HCT116 (cell line): Measurements from ENCODE around the gene ADD2. TPM values are rescaled to one million over a fixed set of nuclear protein-coding genes. Genes with fewer than 3 reads are reported as not detected.

Source experiments
- ATAC-seq: fragments of 200-7000 bp; cut with Tn5 transposase; 2 replicates; pipeline ENCODE4 v1.9.1; 2020; ENCODE audit warnings: mild to moderate bottlenecking, moderate library complexity
- BruUV-seq: library from RNA; stranded (reverse); fragments of 400-500 nt; replicated peaks from 2 replicates; lab custom pipeline; 2021; lab: Mats Ljungman, UMichigan
- CTCF ChIA-PET: fragments of 300-600 bp; sonication (Branson Sonifier 250); formaldehyde crosslinking; loops from one replicate; lab custom pipeline; 2021; ENCODE audit warnings: antibody characterized with exemption; lab: Charles Lee
- POLR2A ChIA-PET: fragments of 300-600, 350-600 bp; sonication (Branson Sonifier 250); formaldehyde crosslinking; loops from one replicate; lab custom pipeline; 2021; ENCODE audit warnings: antibody characterized with exemption; lab: Charles Lee
- RAD21 ChIA-PET, 2 experiments: fragments of 300-600 bp; sonication (Branson Sonifier 250); formaldehyde crosslinking; loops; one replicate each; lab custom pipeline; 2023; ENCODE audit warnings: low total read pairs in 2 of 2; ENCODE audit not compliant: uncharacterized antibody in 2 of 2, unreplicated experiment in 2 of 2, low non-redundant PET in 1 of 2; lab: Charles Lee
- DNase-seq: peaks from one replicate; pipeline ENCODE4 v3.0.0-alpha.2; 2010; ENCODE audit warnings: low read depth, low spot score
- H2AFZ ChIP-seq: fragments of 200-600 bp; shearing (Covaris generic), sonication (generic); 2 replicates; pipeline ENCODE4 v1.6.1; 2017; ENCODE audit warnings: low read depth, mixed run types, mixed read lengths, antibody characterized with exemption, low read length; ENCODE audit not compliant: poor library complexity, severe bottlenecking
- H3K27ac ChIP-seq: 2 replicates; pipeline ENCODE4 v1.5.1; 2012; ENCODE audit warnings: low read depth, low read length
- H3K27me3 ChIP-seq: fragments of 200-600 bp; sonication (generic); 2 replicates; pipeline ENCODE4 v1.6.1; 2016; ENCODE audit warnings: mixed run types, low read length, mixed read lengths; ENCODE audit not compliant: insufficient read depth
- H3K36me3 ChIP-seq, 2 experiments: fragments of 200-500 bp in 1 of 2; fragments of 200-600 bp in 1 of 2; sonication (Bioruptor generic) in 1 of 2; sonication (generic) in 1 of 2; 2 replicates each; pipeline versions ENCODE4 v1.5.1 to v1.6.1; 2014 to 2016; ENCODE audit warnings: low read length in 2 of 2, inconsistent platforms in 1 of 2, mixed read lengths in 1 of 2, mixed run types in 1 of 2; ENCODE audit not compliant: insufficient read depth in 2 of 2, control insufficient read depth in 1 of 2
- H3K4me1 ChIP-seq, 2 experiments: fragments of 200-600 bp in 1 of 2; sonication (generic) in 1 of 2; 2 replicates each; pipeline versions ENCODE4 v1.5.1 to v1.6.1; 2012 to 2017; ENCODE audit warnings: low read length in 2 of 2, inconsistent platforms in 1 of 2, mild to moderate bottlenecking in 1 of 2, mixed read lengths in 1 of 2, mixed run types in 1 of 2, moderate library complexity in 1 of 2; ENCODE audit not compliant: insufficient read depth in 2 of 2, control insufficient read depth in 1 of 2
- H3K4me2 ChIP-seq: fragments of 200-600 bp; sonication (generic); 2 replicates; pipeline ENCODE4 v1.6.1; 2017; ENCODE audit warnings: mixed run types, low read length, mixed read lengths
- H3K4me3 ChIP-seq, 2 experiments: fragments of 200-600 bp in 1 of 2; sonication (generic) in 1 of 2; replicated peaks in 1 of 2; 2 replicates each; pipeline ENCODE4 v1.5.1; 2011 to 2016; ENCODE audit warnings: low read length in 2 of 2, control low read depth in 1 of 2, low read depth in 1 of 2, mild to moderate bottlenecking in 1 of 2, mixed read lengths in 1 of 2, mixed run types in 1 of 2
- H3K79me2 ChIP-seq: fragments of 200-600 bp; sonication (generic); 2 replicates; pipeline ENCODE4 v1.6.1; 2017; ENCODE audit warnings: mild to moderate bottlenecking, mixed run types, low read length, moderate library complexity, mixed read lengths; ENCODE audit not compliant: insufficient read depth
- H3K9ac ChIP-seq: fragments of 200-600 bp; sonication (generic); 2 replicates; pipeline ENCODE4 v1.6.1; 2016; ENCODE audit warnings: low read length, mixed read lengths
- H3K9me2 ChIP-seq: fragments of 200-600 bp; sonication (generic), shearing (Covaris generic); 2 replicates; pipeline ENCODE4 v1.6.1; 2017; ENCODE audit warnings: mixed run types, mild to moderate bottlenecking, moderate library complexity; ENCODE audit not compliant: insufficient read depth
- H3K9me3 ChIP-seq, 2 experiments: fragments of 200-500 bp in 1 of 2; fragments of 200-600 bp in 1 of 2; sonication (Bioruptor generic) in 1 of 2; sonication (generic) in 1 of 2; 2 replicates each; pipeline ENCODE4 v1.6.1; 2014 to 2017; ENCODE audit warnings: low read length in 2 of 2, mixed read lengths in 2 of 2, inconsistent platforms in 1 of 2, low read depth in 1 of 2, mild to moderate bottlenecking in 1 of 2, mixed run types in 1 of 2, moderate library complexity in 1 of 2; ENCODE audit not compliant: control insufficient read depth in 1 of 2, insufficient read depth in 1 of 2
- H4K20me1 ChIP-seq: fragments of 200-600 bp; sonication (generic), shearing (Covaris generic); 2 replicates; pipeline ENCODE4 v1.6.1; 2017; ENCODE audit warnings: mixed run types, mild to moderate bottlenecking, moderate library complexity; ENCODE audit not compliant: insufficient read depth
- CBX3 ChIP-seq: IDR thresholded peaks from 2 replicates; pipeline ENCODE4 v1.6.1; 2012; ENCODE audit warnings: low read depth
- EGR1 ChIP-seq: IDR thresholded peaks from 2 replicates; pipeline ENCODE4 v1.6.1; 2012; ENCODE audit warnings: low read depth
- EZH2 ChIP-seq: fragments of 200-600 bp; sonication (generic); IDR thresholded peaks from 2 replicates; pipeline ENCODE4 v1.6.1; 2017; ENCODE audit warnings: antibody characterized with exemption, mixed run types
- FOSL1 ChIP-seq: IDR thresholded peaks from 2 replicates; pipeline ENCODE4 v1.6.1; 2012; ENCODE audit warnings: low read depth
- JUND ChIP-seq: IDR thresholded peaks from 2 replicates; pipeline ENCODE4 v1.6.1; 2012
- POLR2A ChIP-seq: IDR thresholded peaks from 2 replicates; pipeline ENCODE4 v1.7.0; 2011; ENCODE audit warnings: borderline replicate concordance; ENCODE audit not compliant: insufficient read depth, insufficient read length; ENCODE audit errors: extremely low read depth
- POLR2AphosphoS5 ChIP-seq: IDR thresholded peaks from 2 replicates; pipeline ENCODE4 v1.6.1; 2011; ENCODE audit warnings: mild to moderate bottlenecking, low read depth, low read length, moderate library complexity
- RAD21 ChIP-seq: IDR thresholded peaks from 2 replicates; pipeline ENCODE4 v1.6.1; 2012; ENCODE audit warnings: low read depth, mild to moderate bottlenecking
- SIN3A ChIP-seq: IDR thresholded peaks from 2 replicates; pipeline ENCODE4 v1.6.1; 2012; ENCODE audit warnings: low read depth
- SP1 ChIP-seq: IDR thresholded peaks from 2 replicates; pipeline ENCODE4 v1.6.1; 2012; ENCODE audit warnings: low read depth
- SRF ChIP-seq: IDR thresholded peaks from 2 replicates; pipeline ENCODE4 v1.6.1; 2012; ENCODE audit warnings: low read depth
- TCF7L2 ChIP-seq: IDR thresholded peaks from 2 replicates; pipeline ENCODE4 v1.7.0; 2011; ENCODE audit warnings: borderline replicate concordance, inconsistent platforms; ENCODE audit not compliant: insufficient read depth, insufficient read length; ENCODE audit errors: extremely low read depth
- YY1 ChIP-seq: IDR thresholded peaks from 2 replicates; pipeline ENCODE4 v1.6.1; 2011; ENCODE audit warnings: low read length, low read depth, moderate library complexity, mild to moderate bottlenecking; ENCODE audit not compliant: insufficient replicate concordance; ENCODE audit errors: extremely low read depth
- ZFX ChIP-seq: fragments of 450-650 bp; IDR thresholded peaks from 2 replicates; pipeline ENCODE4 v1.6.1; 2017
- ZNF274 ChIP-seq: fragments of 200-500 bp; sonication (Bioruptor generic); IDR thresholded peaks from 2 replicates; pipeline ENCODE4 v1.6.1; 2014; ENCODE audit warnings: mild to moderate bottlenecking, low read depth, low read length, inconsistent platforms
- intact Hi-C: fragments of 100-400 bp; cut with micrococcal nuclease; formaldehyde crosslinking; loops from 2 replicates; pipeline ENCODE4 v1.10.0; 2022
- total RNA-seq: library from RNA; stranded (reverse); gene quantifications from one replicate; pipeline ENCODE4 v1.2.1, GENCODE V29; 2021; ENCODE audit not compliant: unreplicated experiment
- TF ChIP-seq, protein P1 (sequence below): IDR thresholded peaks from 2 replicates; pipeline ENCODE4 v1.6.1; 2012
- TF ChIP-seq, protein P2 (sequence below): IDR thresholded peaks from 2 replicates; pipeline ENCODE4 v1.6.1; 2011; ENCODE audit warnings: mild to moderate bottlenecking, low read length, moderate library complexity; ENCODE audit not compliant: insufficient replicate concordance; ENCODE audit errors: extremely low read depth
- TF ChIP-seq, protein P3 (sequence below): IDR thresholded peaks from 2 replicates; pipeline ENCODE4 v1.6.1; 2012; ENCODE audit warnings: low read depth
- TF ChIP-seq, protein P4 (sequence below): IDR thresholded peaks from 2 replicates; pipeline ENCODE4 v1.6.1; 2012

ADD2 gene
- total RNA-seq, 1 experiment from 2014 or later, result 0.15 TPM

DNA sequence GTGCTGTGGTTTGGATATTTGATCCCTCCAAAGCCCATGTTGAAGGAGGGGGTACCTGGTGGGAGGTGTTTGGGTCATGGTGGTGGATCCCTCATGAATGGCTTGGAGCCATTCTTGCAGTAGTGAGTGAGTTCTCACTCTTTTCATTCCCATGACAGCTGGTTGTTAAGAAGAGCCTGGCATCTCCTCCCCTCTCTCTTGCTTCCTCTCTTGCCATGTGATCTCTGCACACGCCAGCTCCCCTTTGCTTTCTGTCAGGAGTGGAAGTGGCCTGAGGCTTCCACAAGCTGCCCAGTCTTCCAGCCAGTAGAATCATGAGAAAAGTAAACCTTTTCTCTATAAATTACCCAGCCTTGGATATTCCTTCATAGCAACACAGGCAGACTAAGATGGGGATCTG is 8.6 kb downstream of the ADD2 start:
- no peak for ATAC-seq
- BruUV-seq, result no TSS peak
- H3K27ac ChIP-seq, result no peak overlapping the region
- H3K4me1 ChIP-seq, result no peaks in the 10 kb centered on the region
- H3K9me3 ChIP-seq, result no peaks in the 10 kb centered on the region
- no peak overlapping the region for H2AFZ ChIP-seq
- CTCF ChIA-PET, result no interaction called here
- no peak overlapping the region for H3K4me3 ChIP-seq
- peaks cover 4% of the 10 kb centered on the region; the same call in 1 of the 2 replicates for H3K27me3 ChIP-seq
- TF ChIP-seq, protein P1, sequence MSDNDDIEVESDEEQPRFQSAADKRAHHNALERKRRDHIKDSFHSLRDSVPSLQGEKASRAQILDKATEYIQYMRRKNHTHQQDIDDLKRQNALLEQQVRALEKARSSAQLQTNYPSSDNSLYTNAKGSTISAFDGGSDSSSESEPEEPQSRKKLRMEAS, result no peak
- TF ChIP-seq ZNF274, result no peak
- no peak for TF ChIP-seq JUND
- TF ChIP-seq POLR2AphosphoS5, result no peak
- TF ChIP-seq, protein P2, sequence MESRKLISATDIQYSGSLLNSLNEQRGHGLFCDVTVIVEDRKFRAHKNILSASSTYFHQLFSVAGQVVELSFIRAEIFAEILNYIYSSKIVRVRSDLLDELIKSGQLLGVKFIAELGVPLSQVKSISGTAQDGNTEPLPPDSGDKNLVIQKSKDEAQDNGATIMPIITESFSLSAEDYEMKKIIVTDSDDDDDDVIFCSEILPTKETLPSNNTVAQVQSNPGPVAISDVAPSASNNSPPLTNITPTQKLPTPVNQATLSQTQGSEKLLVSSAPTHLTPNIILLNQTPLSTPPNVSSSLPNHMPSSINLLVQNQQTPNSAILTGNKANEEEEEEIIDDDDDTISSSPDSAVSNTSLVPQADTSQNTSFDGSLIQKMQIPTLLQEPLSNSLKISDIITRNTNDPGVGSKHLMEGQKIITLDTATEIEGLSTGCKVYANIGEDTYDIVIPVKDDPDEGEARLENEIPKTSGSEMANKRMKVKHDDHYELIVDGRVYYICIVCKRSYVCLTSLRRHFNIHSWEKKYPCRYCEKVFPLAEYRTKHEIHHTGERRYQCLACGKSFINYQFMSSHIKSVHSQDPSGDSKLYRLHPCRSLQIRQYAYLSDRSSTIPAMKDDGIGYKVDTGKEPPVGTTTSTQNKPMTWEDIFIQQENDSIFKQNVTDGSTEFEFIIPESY, result no peak
- TF ChIP-seq POLR2A, result no peak
- TF ChIP-seq TCF7L2, result no peak
- TF ChIP-seq, protein P3, sequence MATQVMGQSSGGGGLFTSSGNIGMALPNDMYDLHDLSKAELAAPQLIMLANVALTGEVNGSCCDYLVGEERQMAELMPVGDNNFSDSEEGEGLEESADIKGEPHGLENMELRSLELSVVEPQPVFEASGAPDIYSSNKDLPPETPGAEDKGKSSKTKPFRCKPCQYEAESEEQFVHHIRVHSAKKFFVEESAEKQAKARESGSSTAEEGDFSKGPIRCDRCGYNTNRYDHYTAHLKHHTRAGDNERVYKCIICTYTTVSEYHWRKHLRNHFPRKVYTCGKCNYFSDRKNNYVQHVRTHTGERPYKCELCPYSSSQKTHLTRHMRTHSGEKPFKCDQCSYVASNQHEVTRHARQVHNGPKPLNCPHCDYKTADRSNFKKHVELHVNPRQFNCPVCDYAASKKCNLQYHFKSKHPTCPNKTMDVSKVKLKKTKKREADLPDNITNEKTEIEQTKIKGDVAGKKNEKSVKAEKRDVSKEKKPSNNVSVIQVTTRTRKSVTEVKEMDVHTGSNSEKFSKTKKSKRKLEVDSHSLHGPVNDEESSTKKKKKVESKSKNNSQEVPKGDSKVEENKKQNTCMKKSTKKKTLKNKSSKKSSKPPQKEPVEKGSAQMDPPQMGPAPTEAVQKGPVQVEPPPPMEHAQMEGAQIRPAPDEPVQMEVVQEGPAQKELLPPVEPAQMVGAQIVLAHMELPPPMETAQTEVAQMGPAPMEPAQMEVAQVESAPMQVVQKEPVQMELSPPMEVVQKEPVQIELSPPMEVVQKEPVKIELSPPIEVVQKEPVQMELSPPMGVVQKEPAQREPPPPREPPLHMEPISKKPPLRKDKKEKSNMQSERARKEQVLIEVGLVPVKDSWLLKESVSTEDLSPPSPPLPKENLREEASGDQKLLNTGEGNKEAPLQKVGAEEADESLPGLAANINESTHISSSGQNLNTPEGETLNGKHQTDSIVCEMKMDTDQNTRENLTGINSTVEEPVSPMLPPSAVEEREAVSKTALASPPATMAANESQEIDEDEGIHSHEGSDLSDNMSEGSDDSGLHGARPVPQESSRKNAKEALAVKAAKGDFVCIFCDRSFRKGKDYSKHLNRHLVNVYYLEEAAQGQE, result no peak
- no peak for TF ChIP-seq ZFX
- TF ChIP-seq SIN3A, result no peak
- no peak for TF ChIP-seq EZH2
- TF ChIP-seq, protein P4, sequence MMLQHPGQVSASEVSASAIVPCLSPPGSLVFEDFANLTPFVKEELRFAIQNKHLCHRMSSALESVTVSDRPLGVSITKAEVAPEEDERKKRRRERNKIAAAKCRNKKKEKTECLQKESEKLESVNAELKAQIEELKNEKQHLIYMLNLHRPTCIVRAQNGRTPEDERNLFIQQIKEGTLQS, result no peak
- no peak for TF ChIP-seq CBX3
- no peak for TF ChIP-seq EGR1
- TF ChIP-seq RAD21, result no peak
- no peak for TF ChIP-seq FOSL1
- no peak for TF ChIP-seq SP1
- TF ChIP-seq SRF, result no peak
- no peak for TF ChIP-seq YY1
- TF ChIP-seq, all 23 proteins: peak for 0
- intact Hi-C loops, result no loop called here
- RAD21 ChIA-PET, result no interaction called here
- no peaks in the 10 kb centered on the region for H3K9me2 ChIP-seq
- no peak overlapping the region for H3K4me2 ChIP-seq
- no peaks in the 10 kb centered on the region for H3K79me2 ChIP-seq
- no peak for DNase-seq
- POLR2A ChIA-PET, result no interaction called here
- no peak overlapping the region for H3K9ac ChIP-seq
- no peaks in the 10 kb centered on the region for H3K36me3 ChIP-seq
- no peaks in the 10 kb centered on the region for H4K20me1 ChIP-seq
